Bronchial epithelial cell (primary cell): Measurements from ENCODE around the gene HNRNPK. TPM values are rescaled to one million over a fixed set of nuclear protein-coding genes. Genes with fewer than 3 reads are reported as not detected.

ENCODE experiments used
- DNase-seq: peaks from one replicate; pipeline ENCODE4 v3.0.0-alpha.2; 2010; ENCODE audit warnings: low read depth
- FAIRE-seq: peaks from 2 replicates; lab custom pipeline; 2011; peaks lifted over from hg19 to GRCh38; lab: Jason Lieb, UNC
- H3K27me3 ChIP-seq: 2 replicates; pipeline ENCODE4 v1.5.1; 2011; ENCODE audit warnings: low read length; ENCODE audit not compliant: control insufficient read depth, insufficient read depth
- H3K36me3 ChIP-seq: 2 replicates; pipeline ENCODE4 v1.5.1; 2011; ENCODE audit warnings: low read length; ENCODE audit not compliant: control insufficient read depth, insufficient read depth
- H3K4me3 ChIP-seq: 2 replicates; pipeline ENCODE4 v1.5.1; 2011; ENCODE audit warnings: mild to moderate bottlenecking, low read depth, low read length, control low read depth
- total RNA-seq: library from RNA; depleted of rRNA; stranded (reverse); fragments of >200 nt; gene quantifications from 2 replicates; pipeline ENCODE4 v1.2.1, GENCODE V29; 2014
- TF ChIP-seq, protein P1 (sequence below): IDR thresholded peaks from 2 replicates; pipeline ENCODE4 v1.5.1; 2011; ENCODE audit warnings: mild to moderate bottlenecking, moderate library complexity, low read length, control low read depth, inconsistent platforms; ENCODE audit not compliant: insufficient read depth, severe bottlenecking

Gene HNRNPK
- total RNA-seq, 1 donor from 2014 or later = 531 TPM

DNA sequence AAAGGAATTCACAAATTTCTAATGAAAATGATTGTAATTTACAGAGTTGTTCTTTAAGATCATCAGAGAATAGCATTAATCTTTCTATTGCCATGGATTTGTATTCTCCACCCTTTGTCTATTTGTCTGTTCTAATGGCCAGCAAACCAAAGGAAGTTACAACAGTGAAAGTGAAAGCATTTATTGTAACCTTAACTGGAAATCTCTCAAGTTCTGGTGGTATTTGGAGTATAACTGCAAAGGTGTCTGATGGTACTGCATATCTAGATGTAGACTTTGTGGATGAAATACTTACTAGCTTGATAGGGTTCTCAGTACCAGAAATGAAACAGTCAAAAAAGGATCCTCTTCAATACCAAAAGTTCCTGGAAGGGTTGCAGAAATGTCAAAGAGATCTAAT, 22.3 kb upstream of the HNRNPK start:
- DNase-seq (no peak), FAIRE-seq (no peak)
- Histone ChIP-seq H3K36me3 (no peaks in the 10 kb centered on the region), H3K4me3 (no peak overlapping the region), H3K27me3 (no peaks in the 10 kb centered on the region)
- TF ChIP-seq, protein P1, sequence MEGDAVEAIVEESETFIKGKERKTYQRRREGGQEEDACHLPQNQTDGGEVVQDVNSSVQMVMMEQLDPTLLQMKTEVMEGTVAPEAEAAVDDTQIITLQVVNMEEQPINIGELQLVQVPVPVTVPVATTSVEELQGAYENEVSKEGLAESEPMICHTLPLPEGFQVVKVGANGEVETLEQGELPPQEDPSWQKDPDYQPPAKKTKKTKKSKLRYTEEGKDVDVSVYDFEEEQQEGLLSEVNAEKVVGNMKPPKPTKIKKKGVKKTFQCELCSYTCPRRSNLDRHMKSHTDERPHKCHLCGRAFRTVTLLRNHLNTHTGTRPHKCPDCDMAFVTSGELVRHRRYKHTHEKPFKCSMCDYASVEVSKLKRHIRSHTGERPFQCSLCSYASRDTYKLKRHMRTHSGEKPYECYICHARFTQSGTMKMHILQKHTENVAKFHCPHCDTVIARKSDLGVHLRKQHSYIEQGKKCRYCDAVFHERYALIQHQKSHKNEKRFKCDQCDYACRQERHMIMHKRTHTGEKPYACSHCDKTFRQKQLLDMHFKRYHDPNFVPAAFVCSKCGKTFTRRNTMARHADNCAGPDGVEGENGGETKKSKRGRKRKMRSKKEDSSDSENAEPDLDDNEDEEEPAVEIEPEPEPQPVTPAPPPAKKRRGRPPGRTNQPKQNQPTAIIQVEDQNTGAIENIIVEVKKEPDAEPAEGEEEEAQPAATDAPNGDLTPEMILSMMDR = no peak

DNA sequence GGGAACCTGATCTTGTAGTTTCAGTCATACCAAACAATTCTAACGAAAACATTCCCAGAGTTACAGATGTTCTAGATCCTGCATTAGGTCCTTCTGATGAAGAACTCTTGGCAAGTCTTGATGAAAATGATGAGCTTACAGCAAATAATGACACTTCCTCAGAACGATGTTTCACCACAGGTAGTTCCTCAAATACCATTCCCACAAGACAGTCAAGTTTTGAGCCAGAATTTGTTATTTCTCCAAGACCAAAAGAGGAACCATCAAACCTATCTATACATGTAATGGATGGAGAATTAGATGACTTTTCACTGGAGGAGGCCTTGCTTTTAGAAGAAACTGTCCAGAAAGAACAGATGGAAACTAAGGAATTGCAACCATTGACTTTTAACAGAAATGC, 21.6 kb upstream of the HNRNPK start:
- TF ChIP-seq, protein P1 = no peak
- FAIRE-seq (no peak), DNase-seq (no peak)
- H3K36me3 ChIP-seq = no peaks in the 10 kb centered on the region
- no peak overlapping the region for H3K4me3 ChIP-seq
- no peaks in the 10 kb centered on the region for H3K27me3 ChIP-seq

DNA sequence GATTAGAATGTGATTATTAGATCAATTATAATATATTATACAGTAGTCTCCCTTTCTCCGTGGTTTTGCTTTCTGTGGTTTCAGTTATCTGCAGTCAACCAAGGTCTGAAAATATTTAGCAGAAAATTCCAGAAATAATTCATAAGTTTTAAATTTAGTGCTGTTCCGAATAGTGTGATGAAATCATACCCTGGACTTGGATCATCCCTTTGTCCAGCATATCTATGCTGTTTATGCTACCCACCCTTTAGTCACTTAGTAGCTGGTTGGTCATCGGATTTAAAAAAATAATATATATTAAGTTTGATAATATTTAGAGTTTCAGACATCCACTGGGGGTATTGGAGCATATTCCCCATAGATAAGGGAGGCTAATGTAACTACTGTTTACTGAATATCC, 20.2 kb upstream of the HNRNPK start:
- no peak for DNase-seq
- no peak for FAIRE-seq
- TF ChIP-seq, protein P1 = no peak
- Histone ChIP-seq H3K27me3 (no peaks in the 10 kb centered on the region), H3K4me3 (no peak overlapping the region), H3K36me3 (no peaks in the 10 kb centered on the region)

DNA sequence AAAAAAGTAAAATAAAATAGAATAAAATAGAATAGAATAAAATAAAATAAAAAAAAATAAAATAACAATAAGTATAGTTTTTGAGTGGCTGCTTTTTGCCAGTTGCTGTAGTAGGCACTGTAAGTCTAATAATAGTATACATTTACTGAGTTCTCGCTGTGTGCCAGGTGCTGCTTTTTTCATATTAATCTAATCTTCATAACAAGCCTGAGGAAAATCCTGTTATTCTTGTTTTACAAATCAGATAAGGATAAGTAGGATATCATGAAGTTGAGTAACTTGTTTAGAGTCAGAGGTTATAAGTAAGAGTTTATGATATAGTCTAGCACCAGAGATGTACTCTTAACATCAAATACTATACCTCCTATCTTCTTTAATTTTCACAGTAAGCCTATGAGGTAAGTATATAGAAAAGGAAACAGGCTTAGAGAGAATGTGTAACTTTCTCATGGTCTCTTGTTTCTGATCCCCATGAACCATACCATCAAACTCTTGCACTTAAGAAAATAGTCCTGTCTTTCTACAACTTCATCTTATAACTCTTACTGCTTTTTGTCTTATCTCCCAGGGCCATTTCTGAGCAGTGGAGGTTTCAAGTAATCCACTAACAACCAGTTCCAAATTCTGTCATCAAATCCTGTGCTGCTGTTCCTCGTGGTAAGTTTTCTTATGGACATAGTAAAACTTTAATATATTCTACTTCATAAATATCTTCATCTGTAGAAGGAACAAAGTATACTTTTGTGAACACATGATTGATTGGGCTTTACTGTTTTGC, 19.3 kb upstream of the HNRNPK start:
- FAIRE-seq = no peak
- Histone ChIP-seq H3K27me3 (no peaks in the 10 kb centered on the region), H3K36me3 (no peaks in the 10 kb centered on the region), H3K4me3 (no peak overlapping the region)
- no peak for DNase-seq
- TF ChIP-seq, protein P1 = no peak

DNA sequence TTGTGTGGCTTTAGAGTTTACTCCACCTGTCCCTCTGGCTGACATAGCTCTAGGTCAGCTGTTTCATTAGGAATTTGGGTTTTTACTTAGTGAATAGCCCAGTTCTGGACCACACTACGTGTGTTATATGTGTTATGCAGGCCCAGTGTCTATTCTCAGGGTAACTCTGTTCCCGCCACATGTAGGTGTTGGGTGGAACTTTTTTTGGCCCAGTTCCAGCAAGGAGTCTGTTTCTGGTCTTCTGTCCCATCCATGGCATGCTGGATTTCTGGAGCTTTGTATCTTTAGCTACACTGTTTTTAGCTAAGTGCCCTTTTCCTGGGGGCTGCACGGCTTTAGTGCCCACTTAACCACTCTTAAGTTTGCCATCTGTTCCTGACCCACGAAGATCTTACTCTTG, 16.1 kb upstream of the HNRNPK start:
- DNase-seq = no peak

More for the DNA sequence above, 16.1 kb upstream of the HNRNPK start:
- Histone ChIP-seq H3K36me3 (no peaks in the 10 kb centered on the region), H3K27me3 (no peaks in the 10 kb centered on the region), H3K4me3 (no peak overlapping the region)
- TF ChIP-seq, protein P1 = no peak
- no peak for FAIRE-seq
